GM12878 (cell line): ENCODE data around the gene SIX1. TPM values are rescaled to one million over a fixed set of nuclear protein-coding genes. Genes with fewer than 3 reads are reported as not detected.

Experiments used
- ATAC-seq: fragments of 200-7000 bp; cut with Tn5 transposase; 3 replicates; pipeline ENCODE4 v1.9.1; 2020; ENCODE audit warnings: mild to moderate bottlenecking, moderate library complexity
- BruUV-seq: library from RNA; stranded (reverse); fragments of 400-500 nt; replicated peaks from 2 replicates; lab custom pipeline; 2021; lab: Mats Ljungman, UMichigan
- CTCF ChIA-PET: fragments of 300-600 bp; sonication (Branson Sonifier 250); formaldehyde crosslinking; extraction: SDS; loops from one replicate; lab custom pipeline; 2021; ENCODE audit warnings: inconsistent platforms; lab: Yijun Ruan, JAX
- POLR2A ChIA-PET: fragments of 350-600 bp; formaldehyde crosslinking; extraction: SDS; loops from one replicate; lab custom pipeline; 2021; ENCODE audit warnings: inconsistent platforms; lab: Charles Lee
- RAD21 ChIA-PET: fragments of 300-600 bp; sonication (Branson Sonifier 250); formaldehyde crosslinking; loops from one replicate; lab custom pipeline; 2023; ENCODE audit warnings: antibody characterized with exemption; ENCODE audit not compliant: unreplicated experiment; lab: Charles Lee
- SMC1A ChIA-PET: fragments of 300-600 bp; sonication (Branson Sonifier 250); formaldehyde crosslinking; loops from one replicate; lab custom pipeline; 2023; ENCODE audit not compliant: unreplicated experiment, uncharacterized antibody; lab: Charles Lee
- DNase-seq: peaks from one replicate; pipeline ENCODE4 v3.0.0-alpha.2; 2011; ENCODE audit warnings: low read depth, low spot score
- FAIRE-seq: peaks from 3 replicates; lab custom pipeline; 2011; peaks lifted over from hg19 to GRCh38; lab: Jason Lieb, UNC
- H2AFZ ChIP-seq: 2 replicates; pipeline ENCODE4 v1.6.0; 2011; ENCODE audit warnings: low read depth, low read length, control low read depth; ENCODE audit not compliant: control insufficient read depth
- H3K27ac ChIP-seq: 2 replicates; pipeline ENCODE4 v1.5.1; 2011; ENCODE audit warnings: control low read depth; ENCODE audit not compliant: control insufficient read depth, insufficient read depth
- H3K27me3 ChIP-seq, 2 experiments: replicated peaks in 1 of 2; 2 replicates each; pipeline versions ENCODE4 v1.6.0 to v1.6.1; 2011; ENCODE audit warnings: low read length in 1 of 2; ENCODE audit not compliant: control insufficient read depth in 2 of 2, insufficient read depth in 2 of 2
- H3K36me3 ChIP-seq, 2 experiments: 2 replicates each; pipeline ENCODE4 v1.5.1; 2011; ENCODE audit warnings: low read length in 1 of 2; ENCODE audit not compliant: control insufficient read depth in 2 of 2, insufficient read depth in 2 of 2
- H3K4me1 ChIP-seq: 2 replicates; pipeline ENCODE4 v1.6.1; 2011; ENCODE audit warnings: mild to moderate bottlenecking, low read length, moderate library complexity, mixed read lengths; ENCODE audit not compliant: control insufficient read depth, insufficient read depth
- H3K4me2 ChIP-seq: 2 replicates; pipeline ENCODE4 v1.6.0; 2011; ENCODE audit warnings: control low read depth; ENCODE audit not compliant: control insufficient read depth, insufficient read depth
- H3K4me3 ChIP-seq: fragments of 200-600 bp; sonication (generic); 2 replicates; pipeline ENCODE4 v1.5.1; 2016
- H3K79me2 ChIP-seq: 2 replicates; pipeline ENCODE4 v1.6.0; 2011; ENCODE audit warnings: low read length; ENCODE audit not compliant: control insufficient read depth, insufficient read depth
- H3K9ac ChIP-seq: 2 replicates; pipeline ENCODE4 v1.8.0; 2011; ENCODE audit warnings: low read length, control low read depth, mixed read lengths; ENCODE audit not compliant: control insufficient read depth, insufficient read depth
- H3K9me3 ChIP-seq: replicated peaks from 3 replicates; pipeline ENCODE4 v1.5.1; 2011; ENCODE audit warnings: mild to moderate bottlenecking, low read length; ENCODE audit not compliant: control insufficient read depth, insufficient read depth
- H4K20me1 ChIP-seq: 2 replicates; pipeline ENCODE4 v1.6.0; 2011; ENCODE audit not compliant: control insufficient read depth, insufficient read depth
- BACH1 ChIP-seq: fragments of 450-650 bp; IDR thresholded peaks from 2 replicates; pipeline ENCODE4 v1.6.1; 2017; ENCODE audit warnings: mild to moderate bottlenecking, borderline replicate concordance
- BRCA1 ChIP-seq: IDR thresholded peaks from 2 replicates; pipeline ENCODE4 v1.6.1; 2011; ENCODE audit warnings: low read depth, low read length, improper control_type of control experiment
- CEBPZ ChIP-seq: fragments of 150-350 bp; IDR thresholded peaks from 2 replicates; pipeline ENCODE4 v1.6.1; 2016; ENCODE audit warnings: low read depth, low read length
- EP300 ChIP-seq, 2 experiments: fragments of 150-350 bp in 1 of 2; IDR thresholded peaks; 2 replicates each; pipeline ENCODE4 v1.6.1; 2011 to 2012; ENCODE audit warnings: low read depth in 2 of 2, low read length in 2 of 2, borderline replicate concordance in 1 of 2, improper control_type of control experiment in 1 of 2, inconsistent platforms in 1 of 2; ENCODE audit not compliant: control insufficient read depth in 1 of 2
- FOXK2 ChIP-seq: fragments of 450-650 bp; IDR thresholded peaks from 2 replicates; pipeline ENCODE4 v1.6.1; 2017; ENCODE audit warnings: mild to moderate bottlenecking, moderate library complexity
- HCFC1 ChIP-seq: fragments of 150-350 bp; IDR thresholded peaks from 2 replicates; pipeline ENCODE4 v1.6.1; 2014; ENCODE audit warnings: low read length
- LARP7 ChIP-seq: fragments of 450-650 bp; IDR thresholded peaks from 2 replicates; pipeline ENCODE4 v1.6.1; 2017; ENCODE audit warnings: mild to moderate bottlenecking
- MYB ChIP-seq: fragments of 150-350 bp; IDR thresholded peaks from 2 replicates; pipeline ENCODE4 v1.6.1; 2014; ENCODE audit warnings: mild to moderate bottlenecking, low read depth, low read length, borderline replicate concordance
- RBBP5 ChIP-seq: fragments of 200-600 bp; sonication (generic); conservative IDR thresholded peaks from 2 replicates; pipeline ENCODE4 v1.6.1; 2016
- STAT3 ChIP-seq: IDR thresholded peaks from 2 replicates; pipeline ENCODE4 v1.6.1; 2011; ENCODE audit warnings: low read depth, low read length, improper control_type of control experiment
- USF2 ChIP-seq: IDR thresholded peaks from 2 replicates; pipeline ENCODE4 v1.6.1; 2011; ENCODE audit warnings: low read depth, low read length, improper control_type of control experiment, borderline replicate concordance
- WGBS: methylation state at CpG from one replicate; pipeline ENCODE4 v1.1.6; 2016; ENCODE audit warnings: low lambda C conversion rate; ENCODE audit not compliant: insufficient replicate concordance, insufficient coverage; ENCODE audit errors: missing lambda C conversion rate; 5-methylcytosine and 5-hydroxymethylcytosine counted together
- in situ Hi-C: fragments of 300-500 bp; cut with MboI; formaldehyde crosslinking; loops from 9 replicates; pipeline ENCODE4 v1.14.3; 2018; ENCODE audit warnings: mixed read lengths
- intact Hi-C: fragments of 100-400 bp; cut with micrococcal nuclease; formaldehyde crosslinking; loops from one replicate; pipeline ENCODE4 v1.14.2; 2022; ENCODE audit not compliant: unreplicated experiment
- polyA plus RNA-seq, 11 experiments: library from polyadenylated mRNA; depleted of rRNA in 4 of 11; unstranded in 6 of 11; stranded (reverse) in 5 of 11; fragments of >200 nt; fragmentation: Nextera tagmentation in 4 of 11; fragmentation: Illumina TruSeq in 1 of 11; extraction: Ambion mirVana in 4 of 11; extraction: Trizol in 1 of 11; gene quantifications; 1 replicate in 1 of 11; 2 replicates in 10 of 11; pipeline versions ENCODE4 v1.2.1 to v1.2.3, GENCODE V29; 2011 to 2016; ENCODE audit warnings: inconsistent platforms in 2 of 11, missing spikeins in 2 of 11, low read depth in 1 of 11
- total RNA-seq, 4 experiments: library from RNA; depleted of rRNA in 3 of 4; stranded (reverse); fragments of >200 nt in 3 of 4; fragmentation: Illumina TruSeq in 1 of 4; extraction: Trizol in 1 of 4; gene quantifications; 2 replicates each; pipeline versions ENCODE4 v1.2.1 to v1.2.3, GENCODE V29; 2013 to 2021

The SIX1 gene
- total and polyA plus RNA-seq, 10 of the 15 experiments (the other 5 are each of a cell fraction or from before 2014, with no cell fraction given): 0.03 to 0.06 (median 0.05) TPM; not detected in 5

GRCh38 chr14:60691383-60692113 lies 42.3 kb upstream of the SIX1 start:
- ChIA-PET CTCF (interaction anchor here (0.6 kb wide), 1 partner anchor 194 kb away, joined by 3 read pairs; no protein-coding TSS in a partner anchor), POLR2A (interaction anchor here (1.0 kb wide), 1 partner anchor 9 kb away, joined by 5 read pairs; no protein-coding TSS in a partner anchor), RAD21 (no interaction called here), SMC1A (interaction anchor here (1.0 to 1.1 kb wide), 2 partner anchors 13 to 94 kb away, joined by 3 to 5 read pairs; no protein-coding TSS in a partner anchor)
- no peak overlapping the region for H3K9ac ChIP-seq
- ATAC-seq: no peak
- H4K20me1 ChIP-seq: no peaks in the 10 kb centered on the region
- H3K27ac ChIP-seq: no peak overlapping the region
- no peaks in the 10 kb centered on the region for H3K36me3 ChIP-seq
- intact Hi-C loops (no loop called here), in situ Hi-C loops (no loop called here)
- no peak for TF ChIP-seq MYB
- H3K79me2 ChIP-seq: no peaks in the 10 kb centered on the region
- no TSS peak for BruUV-seq
- WGBS: 42% methylated on average over 3 of the region's 3 CpGs
- no peak for FAIRE-seq
- H3K4me1 ChIP-seq: no peaks in the 10 kb centered on the region
- H3K27me3 ChIP-seq: no peaks in the 10 kb centered on the region
- no peak overlapping the region for H2AFZ ChIP-seq
- H3K4me2 ChIP-seq: no peak overlapping the region
- H3K9me3 ChIP-seq: no peaks in the 10 kb centered on the region
- no peak for DNase-seq
- no peak overlapping the region for H3K4me3 ChIP-seq

GRCh38 chr14:60686865-60687264 lies 37.6 kb upstream of the SIX1 start:
- no TSS peak for BruUV-seq
- Histone ChIP-seq H3K4me2 (no peak overlapping the region), H2AFZ (no peak overlapping the region)
- TF ChIP-seq LARP7 (no peak), BRCA1 (no peak), CEBPZ (no peak), HCFC1 (no peak), RBBP5 (no peak), EP300 (IDR thresholded peaks at IDR 0.05; ENCODE audit: borderline replicate concordance in 1 of 2, control insufficient read depth in 1 of 2, low read depth in 2 of 2, low read length in 2 of 2) (no peak), FOXK2 (no peak), USF2 (no peak), STAT3 (no peak), BACH1 (no peak)
- TF ChIP-seq, all 136 proteins: peak for 0
- no peaks in the 10 kb centered on the region for H3K36me3 ChIP-seq
- intact Hi-C loops (no loop called here), in situ Hi-C loops (no loop called here)
- RAD21 ChIA-PET: no interaction called here
- no peak overlapping the region for H3K27ac ChIP-seq
- H3K4me3 ChIP-seq: no peak overlapping the region
- H4K20me1 ChIP-seq: no peaks in the 10 kb centered on the region
- DNase-seq (no peak), FAIRE-seq (no peak), ATAC-seq (no peak)
- H3K79me2 ChIP-seq: no peaks in the 10 kb centered on the region
- no peaks in the 10 kb centered on the region for H3K27me3 ChIP-seq
- H3K4me1 ChIP-seq: no peaks in the 10 kb centered on the region
- SMC1A ChIA-PET: no interaction called here
- POLR2A ChIA-PET: no interaction called here
- CTCF ChIA-PET: interaction anchor here (1.3 kb wide), 1 partner anchor 9 kb away, joined by 3 read pairs; no protein-coding TSS in a partner anchor
- H3K9me3 ChIP-seq: no peaks in the 10 kb centered on the region
- H3K9ac ChIP-seq: no peak overlapping the region
